Ramos (cell line): ENCODE data around the gene FAM53B.

Experiments
- in situ Hi-C: fragments of 300-500 bp; cut with MboI; formaldehyde crosslinking; loops from one replicate; pipeline ENCODE4 v1.14.3; 2022; ENCODE audit warnings: low sequenced_read_pairs; ENCODE audit not compliant: unreplicated experiment

Gene FAM53B

DNA sequence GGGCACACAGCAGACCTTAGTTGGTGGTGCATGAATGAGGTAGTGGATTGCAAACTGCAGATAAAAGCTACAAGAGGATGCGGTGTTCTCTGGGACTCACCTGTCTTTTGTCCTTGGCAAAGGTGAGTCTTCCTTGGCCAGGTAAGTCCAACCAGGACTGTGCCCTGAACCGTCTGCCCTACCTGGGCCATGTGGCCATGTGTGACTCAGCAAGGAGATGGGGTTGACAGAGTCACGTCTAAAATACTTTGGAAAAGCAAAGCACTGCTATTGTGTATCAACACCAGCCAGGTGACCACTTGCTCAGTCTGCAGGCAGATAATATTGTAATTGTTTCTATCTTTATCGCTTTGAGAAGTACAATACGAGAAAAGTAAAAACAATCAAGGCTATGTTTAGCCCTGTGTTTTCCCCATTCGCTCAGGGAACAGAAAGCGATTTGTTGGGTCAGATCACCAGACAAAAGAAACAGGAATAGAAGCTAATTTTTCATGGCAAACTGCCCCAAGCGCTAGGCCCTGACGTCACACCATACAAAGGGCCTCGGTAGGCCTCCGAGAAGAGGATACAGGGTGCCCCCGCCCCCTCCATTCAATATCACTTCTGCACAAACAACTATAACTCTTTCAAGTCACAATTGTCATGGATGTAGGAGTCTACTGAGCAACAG is 57.3 kb downstream of the FAM53B start:
- in situ Hi-C loops = no loop called here

DNA sequence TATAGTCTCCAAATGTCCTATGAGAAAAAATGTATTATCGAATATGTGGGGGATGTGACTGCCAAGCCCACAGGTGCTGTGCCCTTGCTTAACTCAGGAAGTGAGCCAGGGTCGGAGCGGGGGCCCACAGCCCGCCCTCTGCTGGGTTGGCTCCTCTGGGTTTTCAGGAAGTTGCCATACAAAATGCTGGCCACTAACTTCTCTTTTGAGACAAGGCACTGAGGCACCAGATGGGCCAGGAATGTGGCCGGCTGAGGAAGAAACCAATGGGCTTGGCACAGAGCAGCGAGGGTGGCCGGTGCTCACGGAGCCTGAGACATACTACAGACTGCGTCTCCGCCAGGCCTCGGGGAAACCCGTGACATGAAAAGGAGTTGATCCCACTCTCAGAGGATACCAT is 58.9 kb downstream of the FAM53B start:
- in situ Hi-C loops = no loop called here

GRCh38 chr10:124683814-124684213 is 60.4 kb downstream of the FAM53B start:
- in situ Hi-C loops = no loop called here

GRCh38 chr10:124681626-124682552 is 62.3 kb downstream of the FAM53B start:
- in situ Hi-C loops = no loop called here

GRCh38 chr10:124681091-124681490 is 63.1 kb downstream of the FAM53B start:
- in situ Hi-C loops = no loop called here

GRCh38 chr10:124680675-124681074 is 63.5 kb downstream of the FAM53B start:
- in situ Hi-C loops = no loop called here

DNA sequence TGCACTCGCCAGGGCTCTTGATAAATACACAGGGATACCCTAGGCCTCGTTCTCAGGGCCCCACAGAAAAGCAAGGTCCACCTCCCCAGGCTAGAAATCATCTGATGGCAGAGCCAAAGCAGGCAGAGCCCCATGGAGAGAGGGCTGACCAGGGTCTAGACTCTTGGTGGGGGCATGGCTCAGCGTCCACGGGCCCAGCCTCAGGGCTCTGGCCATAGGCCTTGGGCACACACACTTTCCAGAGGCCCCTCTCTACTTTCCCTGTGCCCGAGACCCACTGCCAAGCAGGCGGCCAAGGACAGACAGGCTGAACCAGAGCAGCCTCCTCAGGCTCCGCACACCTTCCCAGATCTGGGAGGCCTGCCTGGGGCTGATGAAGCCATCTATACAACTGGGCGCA is 64.8 kb downstream of the FAM53B start:
- in situ Hi-C loops = no loop called here

DNA sequence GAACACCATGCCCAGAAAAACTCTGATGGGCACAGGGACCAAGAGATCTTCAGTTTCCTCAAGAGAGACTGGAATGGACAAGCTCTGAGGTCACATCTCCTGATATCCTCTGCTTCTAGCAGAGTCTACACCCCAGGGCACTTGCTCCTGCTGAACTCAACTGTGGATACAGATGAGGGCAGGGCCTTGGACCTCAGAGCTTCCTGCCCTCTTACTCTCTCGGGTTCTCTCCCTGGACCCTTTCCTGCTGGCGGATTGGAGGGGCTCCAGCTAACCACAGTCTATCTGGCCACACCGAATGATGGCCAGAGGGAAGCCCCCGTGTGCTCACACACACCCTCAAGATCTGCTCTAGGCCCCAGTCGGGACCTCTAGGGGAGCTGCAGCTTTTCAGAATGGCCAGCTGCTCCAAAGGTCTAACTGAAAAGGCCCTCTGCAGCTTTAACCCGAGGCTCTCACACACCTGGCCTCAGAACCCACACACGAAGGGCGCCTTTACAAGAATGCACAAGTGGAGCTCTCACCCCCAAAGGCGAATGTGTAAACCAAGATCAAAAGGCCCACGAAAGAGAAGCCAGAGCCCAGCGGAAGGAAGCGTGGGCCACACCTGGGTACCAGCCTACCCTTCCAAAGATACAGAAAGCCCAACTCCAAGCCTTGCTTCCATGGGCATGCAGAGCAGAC is 65.5 kb downstream of the FAM53B start:
- in situ Hi-C loops = no loop called here

GRCh38 chr10:124677749-124678556 is 66.2 kb downstream of the FAM53B start:
- in situ Hi-C loops = no loop called here

DNA sequence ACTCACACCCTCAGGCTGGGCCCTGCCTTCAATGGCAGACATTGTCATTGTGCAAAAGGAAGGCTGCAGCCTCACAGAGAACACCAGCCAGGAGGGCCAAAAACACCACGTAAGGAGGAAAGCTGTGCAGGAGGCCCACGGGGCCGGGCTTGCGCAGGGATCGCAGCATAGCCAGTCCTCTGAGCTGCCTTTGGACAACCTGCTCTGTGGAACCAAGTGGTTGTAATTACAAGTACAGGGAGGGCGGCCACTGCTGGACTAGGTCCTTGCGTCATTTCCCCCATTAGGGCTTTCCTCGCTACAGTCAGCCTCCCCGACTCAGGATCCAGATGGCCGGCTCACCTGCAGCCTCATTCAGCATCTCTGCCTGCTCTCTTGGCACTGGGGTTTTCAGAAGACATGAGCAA is 66.9 kb downstream of the FAM53B start:
- in situ Hi-C loops = no loop called here

DNA sequence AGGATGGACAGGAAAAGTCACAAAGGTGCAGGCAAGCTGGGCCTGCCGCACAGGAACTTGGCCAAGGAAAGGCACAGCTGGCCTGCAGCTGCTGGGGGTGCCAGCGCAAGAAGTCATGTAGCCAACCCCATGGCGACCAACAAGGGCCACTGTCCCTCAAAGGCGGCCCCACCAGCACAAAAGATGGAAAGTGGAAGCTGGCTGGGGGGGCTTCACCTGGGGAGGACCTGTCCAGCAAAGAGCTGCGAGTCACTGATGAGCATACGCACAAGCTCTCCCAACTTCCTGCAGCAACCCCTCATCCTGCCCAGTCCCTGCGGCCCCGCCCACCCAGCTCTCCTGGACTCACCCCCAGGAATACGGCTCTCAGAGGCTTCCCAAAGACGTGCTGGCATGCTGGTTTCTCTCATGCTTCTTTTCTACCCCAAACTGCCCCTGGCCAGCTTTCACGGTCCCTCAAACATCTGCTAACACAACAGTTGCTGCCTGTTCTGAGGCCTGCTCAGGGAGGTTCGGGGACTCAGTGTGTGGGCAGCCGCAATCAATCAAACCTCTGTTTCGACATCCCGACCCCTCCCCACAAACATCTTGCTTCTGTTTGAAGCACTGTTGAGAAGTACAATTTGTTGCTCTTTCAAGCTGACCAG is 67.6 kb downstream of the FAM53B start:
- in situ Hi-C loops = no loop called here

- in situ Hi-C loops = no loop called here
These were observed 68.4 kb downstream of the FAM53B start for GRCh38 chr10:124675824-124676223.

DNA sequence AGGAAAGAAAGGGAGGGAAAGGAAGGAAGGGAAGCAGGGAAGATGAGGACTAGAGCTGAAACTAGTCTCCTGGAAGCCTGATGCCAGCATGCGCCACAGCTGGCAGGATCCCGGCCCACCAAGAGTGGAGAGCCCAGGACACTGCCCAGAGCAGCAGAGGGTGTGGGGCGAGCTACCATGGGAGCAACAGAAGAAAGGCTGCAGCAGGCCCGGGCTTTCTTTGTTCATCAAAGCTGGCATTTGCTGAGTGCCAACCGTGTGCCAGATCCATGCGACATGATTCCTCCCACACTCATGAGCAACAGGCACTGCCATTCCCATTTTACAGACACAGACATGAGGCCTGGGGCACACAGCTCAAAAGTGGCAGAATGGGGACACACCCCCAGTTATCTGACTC is 68.9 kb downstream of the FAM53B start:
- in situ Hi-C loops = no loop called here

- in situ Hi-C loops = no loop called here
These were observed 69.4 kb downstream of the FAM53B start for GRCh38 chr10:124674768-124675222.

DNA sequence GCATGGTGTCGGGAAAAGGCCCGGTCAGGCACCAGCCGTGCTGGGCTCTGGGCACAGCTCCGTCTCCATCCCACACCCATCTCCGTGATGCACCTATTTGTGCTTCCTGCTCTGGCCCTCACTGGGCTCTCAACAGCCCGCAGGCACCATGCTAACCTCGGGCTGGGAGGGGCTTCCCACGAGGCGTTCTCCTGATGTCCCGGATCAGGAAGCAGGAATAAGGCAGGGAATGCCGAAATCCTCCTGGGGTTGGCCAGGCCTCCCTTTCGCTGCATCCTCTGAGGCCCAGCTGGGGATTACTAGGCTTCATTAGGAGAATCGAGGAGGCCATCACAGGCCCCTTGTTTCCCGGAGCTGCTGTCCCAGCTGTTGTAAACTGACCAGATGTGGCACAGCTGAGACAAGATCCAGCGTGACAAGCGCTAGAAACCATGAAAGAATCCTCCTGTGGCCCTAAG is 72.0 kb downstream of the FAM53B start:
- in situ Hi-C loops = no loop called here

DNA sequence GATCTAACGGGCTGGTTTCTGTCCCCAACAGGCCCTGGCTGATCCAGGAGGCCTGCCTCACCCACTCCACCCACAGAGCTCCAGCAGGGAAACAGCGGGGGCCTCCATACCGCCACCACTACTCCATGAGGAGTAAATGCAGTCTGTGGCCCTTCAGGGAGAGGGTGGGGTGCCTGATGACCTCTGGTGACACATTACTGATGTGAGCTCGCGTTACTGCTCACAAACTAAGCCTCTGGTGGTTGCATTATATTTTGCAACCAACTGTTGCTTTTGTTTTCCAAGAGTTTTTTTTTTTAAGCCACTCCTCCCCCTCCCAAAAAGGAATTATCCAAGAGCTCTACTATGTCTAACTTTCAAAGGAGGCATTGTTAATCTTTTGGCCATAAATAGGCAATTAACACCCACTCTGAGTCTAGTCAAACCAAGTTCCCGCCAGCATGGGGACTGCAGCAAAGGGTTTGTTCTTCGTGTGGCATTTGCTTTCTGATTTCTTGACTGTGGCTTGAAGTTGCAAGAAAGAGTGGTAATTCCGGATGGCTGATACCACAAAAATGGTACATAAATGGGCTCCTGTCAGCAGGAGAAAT is 72.6 kb downstream of the FAM53B start:
- in situ Hi-C loops = no loop called here

DNA sequence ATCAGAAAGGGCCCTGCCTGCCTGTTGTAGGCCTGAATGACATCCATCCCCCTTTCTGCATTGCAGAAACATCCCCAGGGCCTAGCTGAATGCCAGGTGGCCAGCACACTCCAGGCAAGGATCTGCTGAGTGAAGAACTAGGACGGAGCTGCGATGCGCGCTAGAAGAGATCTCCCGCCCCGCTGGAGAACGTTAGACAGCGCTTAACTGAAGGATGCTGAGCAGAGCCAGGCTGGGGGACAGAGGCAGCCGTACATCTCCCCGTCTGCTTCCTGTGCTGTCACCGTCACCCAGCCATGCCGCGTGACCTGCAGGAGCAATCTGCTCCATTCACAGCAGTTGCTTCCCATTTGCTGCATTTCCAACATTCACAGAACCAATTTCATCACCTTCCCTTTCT is 73.3 kb downstream of the FAM53B start:
- in situ Hi-C loops = no loop called here

GRCh38 chr10:124669824-124670654 is 74.1 kb downstream of the FAM53B start:
- in situ Hi-C loops = no loop called here
